ENCODE data around the gene AOC3.

AOC3 gene, protein sequence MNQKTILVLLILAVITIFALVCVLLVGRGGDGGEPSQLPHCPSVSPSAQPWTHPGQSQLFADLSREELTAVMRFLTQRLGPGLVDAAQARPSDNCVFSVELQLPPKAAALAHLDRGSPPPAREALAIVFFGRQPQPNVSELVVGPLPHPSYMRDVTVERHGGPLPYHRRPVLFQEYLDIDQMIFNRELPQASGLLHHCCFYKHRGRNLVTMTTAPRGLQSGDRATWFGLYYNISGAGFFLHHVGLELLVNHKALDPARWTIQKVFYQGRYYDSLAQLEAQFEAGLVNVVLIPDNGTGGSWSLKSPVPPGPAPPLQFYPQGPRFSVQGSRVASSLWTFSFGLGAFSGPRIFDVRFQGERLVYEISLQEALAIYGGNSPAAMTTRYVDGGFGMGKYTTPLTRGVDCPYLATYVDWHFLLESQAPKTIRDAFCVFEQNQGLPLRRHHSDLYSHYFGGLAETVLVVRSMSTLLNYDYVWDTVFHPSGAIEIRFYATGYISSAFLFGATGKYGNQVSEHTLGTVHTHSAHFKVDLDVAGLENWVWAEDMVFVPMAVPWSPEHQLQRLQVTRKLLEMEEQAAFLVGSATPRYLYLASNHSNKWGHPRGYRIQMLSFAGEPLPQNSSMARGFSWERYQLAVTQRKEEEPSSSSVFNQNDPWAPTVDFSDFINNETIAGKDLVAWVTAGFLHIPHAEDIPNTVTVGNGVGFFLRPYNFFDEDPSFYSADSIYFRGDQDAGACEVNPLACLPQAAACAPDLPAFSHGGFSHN

DNA sequence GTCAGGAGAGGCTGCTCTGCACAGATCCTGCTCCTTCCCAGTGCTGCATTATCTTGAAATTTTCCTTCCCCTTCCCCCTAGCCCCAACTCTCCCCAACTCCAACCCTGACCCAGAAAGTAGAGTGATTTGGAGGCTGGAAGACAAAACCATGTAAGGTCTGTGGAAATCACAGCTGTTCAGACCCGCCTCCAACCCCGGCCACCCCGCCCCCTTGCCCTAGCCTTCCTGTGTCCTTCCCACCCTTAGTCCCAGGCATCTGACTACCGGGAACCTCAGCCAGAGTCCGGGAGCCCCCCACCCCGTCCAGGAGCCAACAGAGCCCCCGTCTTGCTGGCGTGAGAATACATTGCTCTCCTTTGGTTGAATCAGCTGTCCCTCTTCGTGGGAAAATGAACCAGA is at the start of gene AOC3:
AOC3 (plus strand) TSS at position 246 of the 400 bp plus-strand sequence; CDS start at position 391, 145 bp downstream.
- DNase-seq (ENCODE audit: low read depth in 2 of 2) = no peak

DNA sequence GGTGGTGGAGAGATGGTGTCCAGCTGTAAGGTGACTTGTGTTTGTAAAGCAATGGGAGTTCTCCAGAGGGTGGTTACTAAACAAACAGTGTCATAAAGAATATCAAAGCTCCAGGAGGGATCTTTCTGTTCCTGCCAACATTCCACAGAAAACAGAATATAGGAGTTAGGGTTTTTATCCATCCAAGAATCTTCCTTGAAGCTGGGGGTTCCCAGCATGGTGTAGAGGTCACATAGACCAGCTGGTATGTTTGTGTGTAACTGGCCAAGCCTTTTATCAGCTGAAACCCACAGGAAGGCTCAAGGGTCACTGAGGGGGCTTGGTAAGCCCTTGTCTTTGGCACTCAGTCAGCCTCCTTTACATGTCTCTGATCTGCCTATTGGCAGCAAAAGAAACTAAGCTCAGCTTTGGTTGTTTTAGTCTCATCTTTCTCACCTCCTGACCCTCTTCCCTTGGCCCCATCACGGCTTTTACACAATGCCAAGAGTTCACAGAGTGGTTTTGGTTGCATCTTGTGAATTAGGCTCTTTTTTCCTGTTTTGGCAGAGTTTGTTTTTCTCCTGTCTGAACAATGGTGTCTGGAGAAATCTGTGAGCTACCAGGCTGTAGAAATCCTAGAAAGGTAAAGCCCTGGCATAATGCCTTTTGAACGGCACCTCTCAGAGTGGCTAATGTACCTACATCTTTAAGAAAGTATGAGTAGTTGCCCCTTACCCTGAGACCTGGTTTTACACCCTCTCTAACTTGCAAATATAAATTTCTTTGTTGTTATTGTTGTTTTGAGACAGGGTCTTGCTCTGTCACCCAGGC is 47.7 kb upstream of the AOC3 start:
- DNase-seq (ENCODE audit: low read depth in 2 of 2) = no peak

DNA sequence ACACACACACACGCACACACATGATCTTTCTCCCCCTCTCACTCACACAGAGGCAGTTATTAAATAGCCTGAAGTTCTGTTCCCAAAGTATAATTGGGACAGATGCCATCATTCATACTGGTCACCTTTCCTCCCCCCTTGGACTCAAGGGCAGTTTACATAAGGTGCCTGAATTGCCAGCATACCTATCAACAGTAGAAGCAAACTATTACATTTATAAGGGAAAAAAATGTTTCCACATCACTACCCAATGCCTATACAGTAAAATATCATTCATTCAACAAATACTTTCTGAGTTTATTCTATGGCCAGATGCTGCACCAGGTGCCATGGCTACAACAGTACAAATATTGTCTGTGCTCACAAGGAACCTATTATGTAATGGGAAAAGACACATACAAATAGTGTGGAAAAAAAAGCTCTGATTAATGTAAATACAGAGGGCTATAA is 46.1 kb upstream of the AOC3 start:
- DNase-seq (ENCODE audit: low read depth in 2 of 2) = no peak

DNA sequence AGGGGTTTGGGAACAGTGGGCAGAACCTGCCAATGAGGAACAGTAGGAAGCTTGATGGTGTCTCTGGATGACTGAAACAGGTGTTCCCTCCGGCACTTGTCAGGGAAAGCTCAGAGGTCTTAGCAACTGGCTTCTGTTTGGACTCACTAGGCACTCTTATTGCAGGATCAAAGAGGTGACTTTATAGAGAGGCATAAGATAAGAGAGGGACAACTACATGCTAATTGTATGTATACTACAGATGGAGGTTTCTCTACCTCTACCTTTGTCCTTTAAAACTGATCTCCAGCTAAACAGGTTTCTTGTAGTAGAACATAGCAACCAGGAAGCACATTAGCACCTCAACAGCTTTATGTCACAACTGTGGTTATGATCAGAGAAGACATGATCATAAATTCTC is 44.8 kb upstream of the AOC3 start:
- DNase-seq (ENCODE audit: low read depth in 2 of 2) = no peak

DNA sequence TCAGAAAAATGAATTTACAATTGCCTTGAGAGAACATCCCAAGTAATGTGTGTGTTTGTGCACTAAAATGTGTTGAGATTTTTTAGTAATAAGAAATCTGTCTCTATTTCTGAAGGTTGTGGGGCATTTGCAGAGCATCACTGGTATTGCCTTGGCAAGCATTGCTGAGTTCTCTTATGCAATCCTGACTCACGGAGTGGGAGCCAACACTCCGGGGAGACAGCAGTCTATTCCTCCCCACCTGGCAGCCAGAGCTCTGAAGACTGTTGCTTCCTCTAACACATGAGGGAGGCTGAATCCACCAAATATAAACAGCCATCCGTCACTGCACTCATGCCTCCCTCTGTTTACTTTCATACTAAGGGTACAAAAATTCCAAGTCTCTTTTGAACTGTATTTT is 41.7 kb upstream of the AOC3 start:
- no peak for DNase-seq (ENCODE audit: low read depth in 2 of 2)

DNA sequence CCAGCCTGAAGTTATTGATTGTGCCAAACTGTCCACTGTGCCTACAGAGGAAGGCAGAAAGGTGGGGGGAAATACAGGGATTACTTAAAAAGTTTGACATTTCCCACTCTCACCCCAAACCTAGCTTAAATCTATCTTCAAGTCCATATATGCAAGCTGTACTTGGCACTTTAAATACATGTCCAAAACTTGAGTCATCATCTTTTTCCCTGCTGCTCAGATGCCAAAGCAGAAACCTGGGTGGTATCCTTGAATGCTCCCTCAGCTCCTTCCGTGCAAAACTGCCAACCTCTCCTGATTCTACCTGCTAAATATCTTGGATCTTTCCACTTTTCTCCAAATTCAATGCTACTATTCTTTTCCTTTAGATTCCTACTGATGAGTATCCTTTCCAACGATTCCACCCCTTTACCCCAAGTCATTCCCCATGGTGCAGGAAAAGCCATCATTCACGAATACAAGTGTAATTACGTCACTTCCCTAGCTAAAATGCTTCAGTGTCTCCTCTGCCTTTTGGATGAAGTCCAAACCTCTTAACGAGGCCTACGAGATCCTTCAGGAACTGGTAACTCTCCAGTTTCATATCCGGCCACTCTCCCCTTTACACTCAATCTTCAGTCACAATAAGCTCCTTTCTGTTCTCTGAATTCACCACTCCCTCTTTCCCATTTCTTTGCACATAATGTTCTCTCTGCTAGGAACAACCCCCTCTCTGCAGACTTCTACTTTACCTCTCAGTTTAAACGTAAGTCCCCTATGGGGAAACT is 36.2 kb upstream of the AOC3 start:
- DNase-seq (ENCODE audit: low read depth in 2 of 2) = no peak

DNA sequence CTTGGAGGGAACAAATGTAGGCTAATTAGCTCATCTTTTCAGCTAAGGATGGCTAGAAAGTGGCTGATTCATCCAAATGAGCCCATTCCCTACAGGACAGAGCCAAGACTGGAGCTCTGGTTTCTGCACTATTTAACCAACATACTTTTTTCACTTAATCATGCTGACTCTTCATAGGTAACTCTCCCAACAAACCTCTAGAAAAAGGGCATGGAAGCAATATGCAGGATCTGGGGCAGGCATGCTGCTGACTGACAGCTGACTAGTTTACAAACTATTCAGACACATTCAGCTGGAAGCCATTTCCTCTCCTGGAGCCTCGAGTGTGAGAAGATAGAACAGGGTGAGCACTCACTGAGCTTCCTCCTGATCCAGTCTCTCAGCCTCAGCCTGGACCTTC is 33.1 kb upstream of the AOC3 start:
- DNase-seq (ENCODE audit: low read depth in 2 of 2) = no peak

DNA sequence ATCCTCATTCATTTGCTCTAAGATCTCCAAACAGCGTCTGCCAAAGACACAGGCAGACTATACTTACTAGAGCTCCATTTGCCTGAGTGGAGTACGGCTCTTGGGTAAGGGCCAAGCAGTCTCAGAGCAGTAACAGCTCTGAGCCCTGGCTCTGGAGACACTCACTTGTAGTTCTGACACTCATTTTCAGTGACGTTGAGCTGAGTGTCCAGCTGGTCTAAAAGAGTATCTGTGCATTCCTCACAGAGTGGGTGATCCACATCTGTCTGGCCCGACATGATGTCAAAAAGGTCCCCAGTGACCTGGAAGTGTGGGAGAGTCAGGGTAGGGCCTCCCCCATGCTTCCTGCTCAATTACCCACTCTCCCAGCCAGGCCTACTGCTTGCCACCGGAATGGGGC is 32.6 kb upstream of the AOC3 start:
- DNase-seq (ENCODE audit: low read depth in 2 of 2) = no peak

DNA sequence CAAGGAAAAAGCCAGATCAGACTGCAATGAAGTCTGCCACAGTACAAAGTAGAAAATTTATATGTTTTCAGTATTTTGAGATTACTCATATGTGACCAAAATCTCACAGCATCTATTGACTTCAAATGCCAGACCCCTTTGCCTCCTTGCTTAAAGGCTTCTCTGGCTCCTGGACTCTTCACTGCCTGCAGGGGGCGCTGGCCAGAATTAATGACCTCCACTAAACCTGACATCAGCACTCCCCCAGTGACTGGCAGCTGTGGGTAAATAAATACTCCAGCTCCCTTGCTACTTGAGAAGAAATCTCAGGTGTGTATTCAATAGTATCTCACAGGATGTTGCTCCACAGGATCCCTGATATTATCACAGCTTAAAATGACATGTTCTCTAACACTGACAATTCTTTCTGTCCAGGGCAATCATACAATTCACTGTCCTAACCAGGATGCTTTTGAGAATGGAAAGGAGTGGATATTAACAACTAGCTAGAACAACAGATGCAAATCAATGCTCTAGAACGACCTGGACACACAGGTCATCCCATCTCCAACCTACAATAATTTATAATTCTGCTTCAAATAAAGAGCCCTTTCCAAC is 31.0 kb upstream of the AOC3 start:
- peak; percentile 34 to 41 for DNase-seq (ENCODE audit: low read depth in 2 of 2)

DNA sequence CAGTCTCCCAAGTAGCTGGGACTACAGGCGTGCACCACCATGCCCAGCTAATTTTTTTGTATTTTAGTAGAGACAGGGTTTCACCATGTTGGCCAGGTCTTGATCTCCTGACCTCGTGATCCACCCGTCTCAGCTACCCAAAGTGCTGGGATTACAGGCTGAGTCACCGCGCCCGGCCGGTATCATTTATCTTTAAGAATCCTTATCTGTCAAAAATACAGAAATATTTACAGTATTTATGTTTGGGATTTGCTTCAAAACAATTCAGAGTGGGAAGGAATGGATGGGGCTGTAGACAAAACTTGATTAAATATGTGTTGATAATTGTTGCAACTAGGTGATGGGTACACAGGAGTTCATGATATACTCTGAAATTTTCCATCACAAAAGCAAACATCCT is 29.8 kb upstream of the AOC3 start:
- no peak for DNase-seq (ENCODE audit: low read depth in 2 of 2)

DNA sequence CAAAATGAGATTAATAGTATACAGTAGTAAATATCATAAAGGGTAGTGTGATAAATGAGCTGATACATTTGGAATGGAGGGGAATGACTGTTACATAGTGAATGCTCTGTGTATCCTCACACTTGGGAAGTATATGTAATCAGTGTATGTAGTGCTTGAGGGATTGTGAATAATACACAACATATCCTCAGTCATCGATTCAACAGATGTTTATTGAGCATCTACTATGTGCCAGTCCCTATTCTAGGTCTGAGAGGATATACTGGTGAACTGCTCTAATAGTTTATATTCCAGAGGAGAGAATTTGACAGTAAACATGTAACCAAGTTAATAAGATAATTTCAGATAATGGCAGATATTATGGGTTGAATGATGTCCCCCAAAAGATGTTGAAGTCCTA is 23.5 kb upstream of the AOC3 start:
- no peak for DNase-seq (ENCODE audit: low read depth in 2 of 2)

DNA sequence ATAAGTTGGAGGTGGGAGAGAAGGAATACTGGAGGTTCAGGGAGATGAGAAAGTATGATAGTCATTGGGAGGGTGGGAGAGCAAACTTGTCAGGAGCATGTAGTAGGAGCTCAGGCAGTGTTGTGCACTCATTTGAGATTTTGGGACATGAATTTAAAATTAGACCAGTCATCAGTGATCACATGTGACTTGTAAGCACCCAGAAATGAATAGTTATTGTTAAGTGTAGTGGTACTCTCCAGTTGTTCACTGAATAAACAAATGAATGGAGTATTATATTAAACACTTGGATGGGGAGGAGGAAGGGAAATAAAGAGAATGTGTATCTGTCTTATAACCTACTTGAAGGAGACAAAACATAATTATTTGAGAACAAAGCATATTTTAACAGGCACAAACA is 20.0 kb upstream of the AOC3 start:
- no peak for DNase-seq (ENCODE audit: low read depth in 2 of 2)

DNA sequence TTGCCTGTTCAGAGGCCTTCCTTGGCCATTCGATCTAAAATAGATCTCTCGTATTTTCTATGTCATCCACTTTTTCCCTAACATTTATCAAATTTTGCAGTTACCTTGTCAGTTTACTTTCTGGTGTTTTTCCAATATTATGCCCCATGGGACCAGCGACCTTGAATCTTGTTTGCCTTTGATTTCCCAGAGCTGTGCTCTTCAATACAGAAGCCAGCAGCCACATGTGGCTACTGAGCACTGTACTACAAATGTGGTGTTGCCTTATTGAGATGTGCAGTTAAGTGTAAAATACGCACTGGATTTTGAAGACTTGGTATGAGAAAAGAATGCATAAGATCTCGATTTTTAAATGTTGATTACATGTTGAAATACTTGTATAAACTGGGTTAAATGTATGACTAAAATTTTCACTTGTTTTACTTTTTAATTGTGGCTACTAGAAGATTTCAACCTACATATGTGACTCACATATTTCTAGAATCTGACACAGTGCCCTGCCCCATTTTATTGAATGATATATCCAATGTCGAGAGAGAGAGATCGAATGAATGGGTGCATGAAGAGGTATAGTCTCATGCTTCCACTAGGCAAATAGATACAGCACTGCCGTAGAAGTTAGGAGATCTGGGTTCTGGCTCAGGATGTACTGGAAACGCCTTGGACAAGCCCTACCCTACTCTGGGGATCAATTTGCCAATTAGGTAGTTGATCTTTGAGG is 18.6 kb upstream of the AOC3 start:
- DNase-seq (ENCODE audit: low read depth in 2 of 2) = no peak

DNA sequence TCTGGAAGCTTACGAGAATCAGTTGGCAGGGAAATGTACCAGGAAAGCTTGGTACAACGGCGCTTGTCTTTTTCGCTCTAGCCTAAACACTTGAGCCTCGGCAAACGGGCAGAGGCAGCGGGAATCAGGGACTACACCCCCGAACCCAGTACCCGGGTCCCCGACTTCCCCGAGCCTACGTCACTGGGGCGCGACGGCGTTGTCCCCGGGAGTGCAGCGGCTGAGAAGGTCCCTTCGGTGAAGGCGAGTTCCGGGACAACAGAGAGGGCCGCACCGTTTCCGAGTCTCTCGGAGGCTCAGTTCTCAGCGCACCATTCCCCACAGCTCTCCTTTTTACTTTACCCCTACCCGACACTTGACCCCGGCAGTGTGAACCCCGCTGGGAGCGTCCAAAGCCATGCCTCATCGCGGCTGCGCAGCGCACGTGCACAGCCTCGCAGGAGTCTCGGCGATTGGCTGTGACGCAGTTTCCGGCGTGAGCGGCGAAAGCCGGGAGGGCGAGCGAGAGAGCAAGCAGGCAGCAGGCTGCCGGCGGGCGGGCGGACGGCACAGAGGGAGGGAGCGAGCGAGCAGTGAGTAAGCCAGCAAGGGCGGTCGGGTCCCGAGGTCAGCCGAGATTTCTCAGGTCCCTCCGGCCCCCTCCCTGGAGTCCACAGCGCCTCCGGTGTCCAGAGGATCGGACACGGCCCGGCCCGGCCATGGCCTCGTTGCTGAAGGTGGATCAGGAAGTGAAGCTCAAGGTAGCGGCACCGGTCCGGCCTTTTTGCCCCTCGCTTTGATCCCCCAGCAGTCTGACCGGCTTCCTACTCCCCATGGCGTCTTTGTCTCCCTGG is 17.8 kb upstream of the AOC3 start, which contains the start of gene PSME3:
PSME3 (plus strand) TSS at position 464 of the 833 bp plus-strand sequence; CDS start at position 699, 235 bp downstream.
- peak; percentile 83 to 88 for DNase-seq (ENCODE audit: low read depth in 2 of 2)

DNA sequence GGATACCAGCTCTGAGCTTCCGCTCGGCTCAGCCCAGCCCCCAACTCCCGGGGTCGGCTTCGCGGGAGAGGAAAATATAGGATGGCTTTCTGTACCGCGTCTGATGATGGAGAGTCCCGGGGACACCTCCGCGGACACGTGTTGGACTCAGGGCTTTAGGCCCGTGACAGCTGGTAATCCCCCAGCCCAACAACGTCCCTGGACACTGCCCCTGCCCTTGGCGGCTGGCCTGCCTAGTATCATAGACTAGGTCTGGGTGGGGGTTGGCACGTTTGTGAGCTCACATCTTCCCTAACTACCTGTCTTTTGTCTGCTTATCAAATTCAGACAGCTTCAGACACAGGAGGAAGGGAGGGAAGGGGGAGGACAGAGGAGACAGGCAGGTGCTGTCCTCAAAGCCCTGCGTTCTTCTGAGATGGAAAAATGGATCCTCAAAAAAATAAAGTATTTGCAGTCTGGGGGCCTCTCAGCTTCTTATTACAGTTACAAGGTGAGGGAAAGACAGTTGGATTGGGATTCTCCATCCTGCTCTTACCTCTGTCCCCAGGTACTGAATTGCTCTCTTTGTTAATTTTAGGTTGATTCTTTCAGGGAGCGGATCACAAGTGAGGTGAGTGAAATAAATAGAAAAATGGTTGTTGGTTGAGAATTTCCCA is 17.1 kb upstream of the AOC3 start:
- no peak for DNase-seq (ENCODE audit: low read depth in 2 of 2)

DNA sequence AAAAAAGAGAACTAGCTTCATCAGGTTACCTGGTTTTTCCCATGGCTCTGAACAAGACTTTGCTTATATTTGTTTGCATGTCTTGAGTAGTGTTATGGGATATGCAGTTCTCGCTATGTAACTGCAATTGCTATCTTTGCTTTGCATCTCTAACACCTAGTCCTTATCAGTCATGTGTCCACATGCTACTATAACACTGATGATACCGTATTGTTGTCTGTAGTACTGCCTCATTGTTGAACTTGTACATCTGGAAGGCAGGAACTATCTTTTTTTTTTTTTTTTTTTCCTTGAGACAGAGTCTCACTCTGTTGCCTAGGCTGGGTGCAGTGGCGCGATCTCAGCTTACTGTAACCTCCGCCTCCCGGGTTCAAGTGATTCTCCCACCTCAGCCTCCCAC is 15.3 kb upstream of the AOC3 start:
- DNase-seq (ENCODE audit: low read depth in 2 of 2) = no peak

DNA sequence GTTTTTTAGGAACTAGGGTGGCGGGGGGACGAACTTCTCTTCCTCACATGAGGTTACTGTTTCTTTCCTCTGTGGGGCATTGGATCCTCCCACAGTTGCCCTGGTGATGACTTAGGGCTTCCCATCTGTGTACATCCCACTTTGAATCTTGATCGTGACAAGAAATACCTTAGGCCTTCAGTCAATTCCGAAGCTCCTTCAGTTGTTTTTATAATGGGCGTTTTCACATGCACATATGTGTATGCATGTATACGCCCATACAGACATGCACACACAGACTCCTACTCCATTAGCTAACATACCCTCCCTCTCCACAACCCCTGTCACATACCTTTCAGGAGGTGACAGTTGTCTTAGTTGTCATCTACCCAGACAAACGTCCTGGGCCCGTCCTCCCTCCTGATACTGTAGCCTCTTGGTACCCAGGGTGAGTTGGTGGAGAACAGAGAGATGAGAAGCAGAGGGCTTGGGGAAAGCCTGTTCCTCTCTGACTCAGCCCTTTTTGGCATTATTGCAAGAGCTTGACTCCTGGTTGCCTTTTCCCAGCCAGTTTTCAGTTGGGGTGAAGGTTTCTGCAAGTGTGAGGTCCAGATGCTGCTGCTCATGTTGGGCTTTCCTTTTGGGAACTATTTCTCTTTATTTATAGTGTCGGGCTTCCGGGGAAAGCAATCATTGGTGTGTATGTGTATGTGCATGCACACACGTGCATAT is 8.9 kb upstream of the AOC3 start:
- no peak for DNase-seq (ENCODE audit: low read depth in 2 of 2)

DNA sequence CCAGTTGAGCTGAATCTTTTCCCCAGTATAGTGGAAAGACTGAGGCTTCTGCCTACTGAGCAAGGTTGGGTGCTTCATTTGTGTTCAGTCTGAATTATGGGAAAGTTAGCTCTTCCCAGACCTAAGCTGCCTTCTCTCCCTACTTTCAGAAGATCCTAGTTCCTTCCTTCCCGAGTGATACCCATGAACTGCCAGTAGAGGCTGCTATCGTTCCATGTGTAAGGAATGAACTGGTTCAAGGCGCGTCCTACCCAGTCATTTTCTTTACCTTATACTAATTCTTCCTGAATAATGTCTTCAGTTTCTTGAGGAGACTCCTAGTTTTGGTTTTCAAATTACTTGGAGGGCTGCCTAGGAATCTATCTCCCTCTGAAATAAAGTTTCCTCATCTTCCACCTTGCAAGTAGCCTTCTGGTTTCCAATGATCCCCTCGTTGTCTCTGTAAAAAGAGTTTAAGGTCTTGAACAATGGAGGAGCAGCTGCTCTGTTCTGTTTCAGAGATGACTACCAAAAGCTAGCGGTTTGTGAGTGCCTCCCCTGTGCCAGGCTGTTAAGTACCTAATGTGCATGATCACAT is 7.6 kb upstream of the AOC3 start:
- DNase-seq (ENCODE audit: low read depth in 2 of 2) = no peak

Measured in stimulated activated CD8-positive, alpha-beta memory T cell treated with anti-CD3 and anti-CD28 coated beads, Interleukin-7, amount 100 ng/mL, for 4 hours (primary cell).